HT-29 (cell line): Measurements from ENCODE around the gene MATN3. TPM values are rescaled to one million over a fixed set of nuclear protein-coding genes. Genes with fewer than 3 reads are reported as not detected.

ENCODE experiments used
- DNase-seq: peaks from one replicate; pipeline ENCODE4 v3.0.0-alpha.2; 2015; ENCODE audit warnings: low spot score
- total RNA-seq: library from RNA; depleted of rRNA; stranded (reverse); fragments of >200 nt; shearing (Covaris generic); gene quantifications from 2 replicates; pipeline ENCODE4 v1.2.3, GENCODE V29; 2014

The MATN3 gene
- total RNA-seq, 1 experiment from 2014 or later = 1.0 TPM

DNA sequence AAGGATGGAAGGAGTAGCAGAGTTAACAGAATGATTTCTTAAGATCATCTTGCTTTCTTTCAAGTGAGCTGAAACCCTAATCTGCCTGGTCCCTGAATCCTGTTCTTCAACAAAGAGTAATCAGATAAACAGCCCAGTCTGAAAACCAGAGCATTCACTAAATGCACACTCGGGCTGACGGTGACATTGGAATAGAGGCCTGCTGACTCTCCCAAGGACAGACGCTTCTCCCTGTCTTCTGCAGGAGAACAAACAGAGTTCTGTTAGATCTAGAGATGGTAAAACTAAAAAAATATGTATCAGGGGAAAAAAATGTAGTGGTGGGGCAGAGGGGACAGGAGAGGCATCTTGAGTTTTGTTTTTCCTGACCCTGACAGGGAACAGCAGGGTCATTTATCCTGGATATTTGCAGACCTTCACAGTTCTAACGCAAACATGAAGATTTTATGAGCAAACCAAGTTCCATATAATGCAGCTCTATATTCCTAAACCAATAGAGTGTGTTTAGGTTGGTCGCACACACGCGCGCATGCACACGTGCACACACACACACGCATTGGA, 7.3 kb downstream of the MATN3 start:
- DNase-seq = no peak

DNA sequence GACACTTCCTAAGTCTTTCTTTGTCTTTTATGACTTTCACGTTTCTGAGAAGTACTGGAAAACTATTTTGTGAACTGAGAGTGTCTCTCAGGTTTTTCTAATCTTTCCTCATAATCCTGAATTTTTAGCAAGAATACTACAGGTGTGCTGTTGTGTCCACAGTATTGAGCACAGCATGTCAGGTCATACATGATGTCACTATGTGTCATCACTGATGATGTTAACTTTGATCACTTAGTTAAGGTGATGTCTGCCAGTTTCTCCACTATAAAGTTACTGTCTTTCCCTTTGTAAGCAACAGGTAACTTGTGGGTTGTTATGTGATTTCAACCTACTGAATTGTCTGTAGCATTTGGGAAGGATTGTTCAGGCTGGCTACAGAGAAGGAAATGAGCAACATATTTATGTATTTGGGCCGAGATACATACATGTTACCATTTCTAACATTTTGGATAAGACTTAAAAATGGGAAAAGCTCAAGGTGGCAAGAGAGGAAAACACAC, 11.1 kb downstream of the MATN3 start:
- no peak for DNase-seq

DNA sequence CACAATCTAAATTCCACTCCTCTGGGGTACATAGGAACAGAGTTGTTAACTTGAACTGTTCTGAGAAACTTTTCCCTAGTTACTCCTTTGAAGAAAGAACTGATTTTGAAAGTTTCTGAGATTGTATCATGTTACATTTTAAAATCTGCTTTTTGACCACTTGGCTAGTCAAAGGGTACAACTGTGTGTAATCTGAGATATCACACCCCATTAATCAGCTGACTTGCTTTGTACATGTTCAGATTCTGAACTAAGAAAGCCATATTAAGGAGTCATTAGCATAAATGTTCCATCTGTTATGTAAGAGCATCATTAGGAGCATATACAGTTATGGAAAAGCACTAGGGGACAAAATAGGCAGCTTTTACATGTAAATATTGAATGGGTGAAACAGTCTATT, 18.7 kb downstream of the MATN3 start:
- no peak for DNase-seq

DNA sequence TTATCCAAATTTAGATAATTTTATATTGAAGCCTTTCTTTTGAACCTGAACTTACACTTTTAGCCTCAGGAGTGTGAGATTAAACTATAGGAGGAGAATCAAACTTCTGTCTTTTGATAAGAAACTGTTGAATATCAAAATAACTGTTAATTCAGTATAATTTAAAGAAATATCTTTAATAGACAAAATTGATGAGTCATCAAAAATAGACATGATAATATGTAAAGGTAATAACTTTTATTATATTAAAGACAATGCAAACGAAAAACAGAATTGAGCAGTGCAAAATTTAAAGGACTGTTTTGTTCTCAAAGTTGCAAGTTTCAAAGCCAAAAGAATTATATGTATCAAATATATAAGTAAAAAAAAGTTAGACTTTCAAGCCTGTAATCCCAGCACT, 20.6 kb downstream of the MATN3 start:
- no peak for DNase-seq

DNA sequence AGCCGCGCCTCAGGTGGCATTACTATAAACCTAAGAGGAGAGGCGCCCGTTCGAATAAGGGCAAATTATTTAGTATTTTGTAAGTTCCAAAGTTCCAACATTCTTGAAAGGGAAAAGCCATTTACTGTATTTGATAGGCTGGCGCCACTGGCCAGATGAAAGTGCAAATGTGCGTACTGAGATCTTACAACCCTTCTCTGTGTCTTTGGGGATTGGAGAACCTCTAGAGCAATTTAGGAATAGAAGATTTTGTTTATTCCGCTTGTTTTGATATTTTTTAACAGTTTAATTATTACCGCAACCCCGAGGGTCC, 22.1 kb downstream of the MATN3 start:
- no peak for DNase-seq

DNA sequence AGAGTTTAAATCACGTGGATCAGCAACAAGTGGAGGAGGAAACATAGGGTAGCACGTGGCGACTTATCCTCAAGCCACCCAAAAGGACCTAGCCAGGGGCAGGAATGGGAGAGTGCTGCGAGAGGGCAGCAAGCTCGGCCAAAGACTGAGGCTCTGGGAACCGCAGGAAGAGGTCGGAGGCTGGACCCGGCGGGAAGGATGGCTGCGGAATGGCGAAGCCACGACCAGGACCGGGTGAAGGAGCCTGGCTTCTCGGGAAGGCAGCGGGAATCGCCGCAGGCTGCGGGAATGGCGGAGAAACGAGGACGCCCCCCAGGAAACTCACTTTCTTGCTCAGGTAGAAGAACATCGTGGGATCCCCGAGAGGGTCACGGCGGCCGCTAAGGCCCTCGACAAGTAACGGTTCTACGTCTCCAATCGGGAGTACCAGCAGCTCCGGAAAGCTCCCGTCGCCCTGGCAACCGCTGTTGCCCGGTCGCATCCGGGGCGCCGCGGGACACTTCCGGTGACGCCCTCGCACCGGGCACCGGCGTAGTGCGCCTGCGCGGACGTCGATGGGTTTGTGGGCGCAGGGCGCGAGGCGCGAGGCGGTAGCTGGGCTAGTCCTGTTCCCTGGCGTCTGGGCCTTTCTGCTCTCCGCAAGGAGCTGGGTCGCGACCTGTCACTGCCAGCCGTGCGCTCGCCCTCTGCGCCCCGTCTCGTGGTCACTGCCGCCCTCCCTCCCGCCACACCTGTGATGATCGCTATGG, 22.6 kb downstream of the MATN3 start, which contains the start of gene WDR35:
Gene WDR35, minus strand, starts transcription at position 439 of the 749 bp plus-strand sequence. Its CDS starts 90 bp downstream, at position 349.
- DNase-seq = peak; percentile 94

DNA sequence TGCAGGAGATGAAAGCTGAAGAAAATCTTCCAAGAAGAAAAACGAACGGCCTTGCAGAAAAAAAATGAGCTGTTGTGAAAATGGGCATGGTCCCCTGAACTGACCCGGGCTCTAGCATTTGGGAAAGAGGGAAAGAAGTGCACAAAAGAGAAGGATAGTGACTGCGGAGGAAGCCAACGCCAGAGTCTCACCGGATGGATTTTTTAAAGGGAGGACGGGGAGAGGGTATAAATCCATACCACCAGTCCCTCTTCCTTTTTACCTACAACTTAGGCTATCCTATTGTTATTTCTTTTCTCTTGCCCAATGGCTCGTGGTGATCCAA, 23.2 kb downstream of the MATN3 start:
- DNase-seq = no peak

DNA sequence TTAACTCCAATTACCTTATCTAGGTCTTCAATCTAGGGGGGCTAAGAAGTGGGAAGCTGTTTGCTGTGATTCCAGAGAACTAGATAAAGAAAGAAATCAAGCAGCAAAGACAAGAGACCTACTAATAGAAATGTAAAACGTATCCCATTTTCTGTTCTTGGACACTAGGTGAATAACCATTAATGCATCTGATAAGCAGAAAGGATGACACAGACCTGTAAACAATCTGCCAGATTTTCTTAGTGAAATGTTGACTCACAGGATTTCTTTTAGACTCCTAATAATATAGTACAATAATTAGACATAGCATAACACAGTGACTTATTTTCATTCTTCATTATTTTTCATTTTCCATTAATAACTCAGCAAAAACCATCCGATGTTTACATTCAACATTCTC, 23.9 kb downstream of the MATN3 start:
- DNase-seq = no peak

DNA sequence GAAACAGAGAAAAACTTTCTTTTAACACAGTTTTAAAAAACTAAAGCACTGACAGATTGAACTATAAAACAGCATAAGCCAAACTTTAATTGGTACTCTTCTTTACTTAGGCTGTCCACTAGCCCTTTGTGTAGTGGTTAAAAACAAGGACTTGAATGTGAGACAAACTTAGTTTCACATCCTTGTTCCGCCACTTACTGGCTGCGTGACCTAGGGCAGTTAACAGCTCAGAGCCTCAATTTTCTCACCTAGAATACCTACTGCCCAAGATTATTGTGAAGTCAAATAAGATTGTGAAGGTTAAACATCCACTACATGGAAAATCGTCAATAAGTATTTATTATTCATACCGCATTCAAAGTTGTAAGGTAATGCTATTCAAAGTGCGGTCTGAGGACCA, 24.5 kb downstream of the MATN3 start:
- DNase-seq = no peak

DNA sequence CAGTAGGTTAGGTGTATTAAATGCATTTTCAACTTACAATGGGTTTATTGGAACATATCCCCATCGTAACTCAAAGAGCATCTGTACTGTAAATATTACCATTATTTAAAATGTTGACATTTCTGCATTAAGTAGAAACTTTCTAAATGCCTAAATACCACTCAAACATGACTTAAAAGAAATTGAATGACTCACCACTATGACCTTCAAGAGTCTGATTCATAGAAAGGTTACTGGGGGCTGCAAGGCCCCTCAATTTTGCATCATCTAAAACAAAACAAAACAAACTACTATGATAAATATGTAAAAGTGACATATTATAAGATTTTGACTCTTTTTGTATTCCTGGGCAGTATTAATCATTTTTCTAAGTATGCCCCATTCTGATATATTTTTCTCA, 30.2 kb downstream of the MATN3 start:
- DNase-seq = no peak

DNA sequence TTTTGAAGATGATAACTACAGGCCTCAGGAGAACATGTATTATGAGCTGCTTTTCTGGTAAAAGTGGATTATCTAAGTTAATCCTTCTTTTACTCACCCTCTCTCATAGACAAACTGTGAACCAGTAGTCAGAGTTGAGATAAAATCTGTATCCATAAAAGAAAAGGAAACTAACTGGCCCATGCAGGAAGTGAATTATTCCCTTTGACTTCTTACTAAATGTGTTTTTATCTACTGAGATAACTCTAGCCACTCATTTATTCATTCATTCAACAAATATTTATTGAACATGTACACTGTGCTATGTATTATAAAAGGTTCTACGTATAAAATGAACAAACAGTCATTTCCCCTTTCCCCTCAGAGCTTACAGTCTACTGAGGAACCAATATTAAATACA, 32.5 kb downstream of the MATN3 start:
- no peak for DNase-seq

DNA sequence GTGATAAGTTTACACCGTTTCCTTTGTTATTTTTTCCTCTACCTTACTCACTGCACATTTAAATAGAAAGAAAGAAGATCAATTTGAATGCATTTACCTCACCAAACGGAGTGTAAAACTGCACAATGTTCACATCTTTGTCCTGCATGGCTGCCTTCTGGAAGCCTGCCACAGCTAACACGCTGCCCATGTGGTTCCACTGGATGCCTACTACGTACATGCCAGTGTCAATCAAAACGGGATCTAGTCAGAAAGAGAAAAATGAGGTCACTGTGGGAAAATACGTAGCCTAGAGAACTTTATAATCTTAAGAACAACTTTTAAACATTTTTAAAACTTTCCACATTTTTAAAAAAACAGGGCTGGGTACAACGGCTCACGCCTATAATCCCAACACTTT, 39.0 kb downstream of the MATN3 start:
- DNase-seq = no peak

DNA sequence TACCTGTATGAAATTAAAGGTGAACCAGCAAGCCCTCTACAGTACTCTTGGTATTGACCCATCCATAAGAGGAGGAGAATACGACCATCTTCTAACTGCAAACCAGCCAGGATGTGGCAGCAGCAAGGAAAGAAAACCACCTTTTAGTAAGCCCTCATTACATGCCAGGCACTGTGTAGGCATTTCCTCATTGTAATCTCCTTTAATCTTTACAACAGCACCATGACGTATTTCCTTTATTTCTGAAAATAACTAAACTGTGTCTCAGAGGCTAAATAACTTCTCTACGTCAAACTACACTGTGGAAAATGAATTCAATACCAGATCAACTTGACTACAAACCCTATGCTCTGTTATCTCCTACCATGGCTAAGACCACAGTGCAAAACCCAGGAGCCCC, 40.8 kb downstream of the MATN3 start:
- no peak for DNase-seq

DNA sequence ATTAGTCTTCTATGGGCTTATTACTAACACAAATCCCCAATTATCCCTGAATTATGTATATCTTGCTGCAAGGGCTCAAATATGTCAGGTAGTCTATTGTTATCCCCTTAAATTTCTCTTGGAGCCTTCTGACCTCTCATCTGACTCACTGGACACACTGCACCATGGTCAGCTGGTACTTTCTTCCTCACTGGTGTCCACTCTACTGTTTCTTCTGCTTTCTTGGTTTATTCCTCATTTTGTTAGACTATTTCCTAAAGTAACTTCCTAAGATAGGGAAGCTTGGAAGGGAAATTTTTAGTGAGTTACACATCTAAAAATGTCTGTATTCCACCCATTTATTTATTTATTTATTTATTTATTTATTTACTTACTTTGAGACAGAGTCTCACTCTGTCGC, 49.1 kb downstream of the MATN3 start:
- DNase-seq = no peak

DNA sequence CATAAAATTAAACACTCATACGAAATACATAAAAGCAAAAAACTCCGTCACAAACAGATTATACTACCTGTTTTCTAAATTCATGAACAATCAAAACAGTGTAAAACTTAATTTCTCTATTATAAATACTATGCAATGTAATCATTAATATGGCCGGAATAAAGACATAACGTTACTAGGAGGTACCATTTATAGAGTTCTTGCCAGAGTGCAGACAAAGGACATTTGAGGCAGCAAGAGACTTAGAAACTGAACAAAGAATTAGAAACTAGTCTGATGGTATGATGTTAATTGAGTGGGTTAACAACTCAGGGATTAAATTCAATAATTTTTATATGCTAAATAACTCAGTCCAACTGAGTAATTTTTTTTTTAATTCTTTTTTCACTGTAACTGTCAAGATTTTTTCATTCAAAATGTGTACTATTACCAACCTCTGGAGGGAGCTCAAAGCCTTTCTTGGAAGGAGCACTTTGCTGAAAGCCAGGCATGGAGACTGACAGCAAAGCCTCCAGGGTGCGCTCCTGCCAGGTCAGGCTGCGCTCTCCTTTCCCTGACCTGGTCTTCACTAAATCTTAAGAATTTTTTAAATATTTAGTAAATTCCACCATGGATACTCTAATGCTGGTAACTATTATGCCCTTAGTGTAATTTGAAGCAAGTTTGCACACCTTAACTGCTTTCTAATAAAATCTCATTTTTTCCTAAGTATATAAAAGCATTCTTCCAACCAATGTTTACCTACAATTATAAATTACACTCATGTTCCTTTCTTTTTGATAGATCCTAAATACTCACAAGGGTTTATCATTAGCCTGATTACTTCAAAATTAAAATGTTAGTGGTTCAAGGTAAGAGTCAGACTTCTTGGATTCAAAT, 56.7 kb downstream of the MATN3 start:
- peak; percentile 81 for DNase-seq

DNA sequence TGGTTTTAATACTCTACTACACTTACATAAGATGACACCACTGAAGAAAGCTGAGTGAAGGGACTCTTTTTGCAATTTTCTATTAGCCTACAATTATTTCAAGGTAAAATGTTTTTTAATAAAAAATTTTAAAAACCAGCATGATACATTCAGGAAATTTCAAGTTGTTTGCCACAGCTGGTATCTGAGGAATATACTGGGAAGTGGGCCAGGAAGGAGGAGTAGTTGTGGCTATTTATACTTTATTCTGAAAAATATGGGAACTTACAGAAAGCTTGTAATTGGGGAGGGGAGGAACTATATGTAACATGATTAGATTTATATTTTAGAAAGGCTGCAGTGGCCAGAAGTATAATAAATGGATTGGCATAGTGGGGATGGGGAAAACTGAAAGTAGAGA, 63.4 kb downstream of the MATN3 start:
- no peak for DNase-seq

DNA sequence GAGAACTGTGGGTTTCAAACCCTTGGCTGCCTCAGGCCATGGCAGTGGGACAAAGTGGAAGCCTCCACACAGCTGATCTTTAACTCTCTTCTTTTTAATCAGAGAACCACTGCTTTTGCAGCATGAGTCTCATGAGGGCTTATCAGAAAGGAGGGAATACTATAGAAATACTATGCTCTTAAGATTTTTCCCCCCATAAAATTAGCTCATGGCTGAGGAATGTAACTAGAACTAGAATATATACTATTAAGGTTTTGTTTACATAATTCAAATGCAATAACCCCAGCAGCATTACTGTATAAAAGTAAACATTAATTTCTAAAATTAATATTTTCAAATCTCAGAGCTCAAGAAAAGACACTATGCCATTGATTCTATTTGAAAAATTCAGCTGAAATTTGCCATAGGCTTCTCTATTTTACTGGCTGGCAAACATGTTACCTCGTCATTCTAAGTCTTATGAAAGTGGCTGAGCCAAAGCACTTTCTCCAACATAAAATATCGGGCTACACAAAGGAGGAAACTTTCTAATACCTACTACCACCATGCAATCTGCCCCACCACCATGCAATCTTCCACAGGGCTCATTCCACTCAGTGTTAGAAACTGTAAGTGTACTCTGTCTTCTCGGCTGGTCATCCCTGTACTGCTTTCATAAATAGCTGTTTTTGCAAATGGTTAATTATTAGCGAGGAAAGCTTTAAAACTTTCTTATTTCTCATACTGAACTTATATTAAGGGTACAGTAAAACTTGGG, 65.1 kb downstream of the MATN3 start:
- no peak for DNase-seq

DNA sequence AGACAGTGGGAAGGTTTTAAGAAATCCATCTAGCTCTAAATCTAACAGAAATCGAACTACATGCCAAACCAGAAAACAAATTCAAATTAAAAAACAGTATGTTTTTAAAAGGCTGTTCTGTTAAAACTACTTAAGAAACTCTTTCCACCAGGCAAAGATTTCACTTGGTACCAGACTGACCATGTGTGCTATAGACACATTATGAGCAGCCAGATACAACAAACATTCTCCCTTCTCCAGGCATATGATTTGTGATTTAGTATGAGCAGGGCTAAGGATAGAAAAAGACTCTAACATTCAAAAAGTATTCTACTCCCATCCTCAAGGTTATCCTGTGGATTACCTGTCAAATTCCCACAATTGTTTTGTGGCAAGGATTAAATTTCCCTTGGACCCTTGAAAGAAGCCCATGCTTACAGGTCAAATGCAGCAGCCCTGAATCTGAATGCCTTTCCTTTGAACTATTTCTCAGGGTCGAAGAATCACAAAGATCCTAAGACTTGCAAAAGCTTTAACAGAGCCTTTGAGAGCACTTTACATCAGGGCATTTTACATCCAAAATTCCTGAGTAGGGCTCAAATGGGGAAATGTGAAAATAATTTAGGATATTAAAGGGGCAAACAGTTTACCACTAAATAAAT, 68.1 kb downstream of the MATN3 start:
- DNase-seq = no peak

DNA sequence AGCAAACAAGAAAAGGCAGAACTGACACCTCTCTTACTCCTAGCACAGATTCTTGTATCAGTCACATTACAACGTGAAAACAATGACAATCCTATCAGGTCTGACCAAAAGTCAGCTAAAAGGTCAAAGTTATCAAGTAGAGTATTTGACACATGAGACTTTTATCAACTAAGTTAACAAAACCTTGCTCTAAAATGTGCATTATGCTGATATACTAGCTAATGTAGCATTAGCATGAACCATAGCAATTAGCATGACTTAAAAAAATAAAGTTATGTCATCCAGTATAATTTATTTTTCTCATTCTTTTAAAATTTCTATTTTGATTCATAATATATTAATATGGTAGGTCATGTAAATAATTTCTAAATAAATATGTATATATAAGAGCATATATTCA, 69.3 kb downstream of the MATN3 start:
- DNase-seq = no peak

DNA sequence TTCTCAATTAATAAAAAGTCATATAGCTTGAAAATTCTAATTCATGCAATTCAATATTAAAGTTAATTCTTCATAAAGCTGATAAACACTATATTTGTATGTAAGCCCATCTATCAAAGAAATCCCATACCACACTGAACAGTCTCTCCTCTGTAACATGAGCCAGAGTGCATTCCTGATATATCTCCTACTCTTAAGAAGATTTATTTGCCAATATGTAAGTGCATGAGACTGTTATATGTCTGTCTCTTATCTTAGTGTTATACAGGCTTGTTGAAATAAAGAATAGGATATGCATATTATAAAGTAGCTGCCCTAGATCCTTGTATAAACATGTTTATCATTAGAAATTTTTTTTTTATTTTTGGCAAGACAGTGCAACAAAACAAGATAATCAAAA, 70.3 kb downstream of the MATN3 start:
- no peak for DNase-seq
